ENCODE measurements around the gene FAIM2. TPM values are rescaled to one million over a fixed set of nuclear protein-coding genes. Genes with fewer than 3 reads are reported as not detected.

The FAIM2 gene
- total RNA-seq, 2 experiments from 2014 or later: not detected

DNA sequence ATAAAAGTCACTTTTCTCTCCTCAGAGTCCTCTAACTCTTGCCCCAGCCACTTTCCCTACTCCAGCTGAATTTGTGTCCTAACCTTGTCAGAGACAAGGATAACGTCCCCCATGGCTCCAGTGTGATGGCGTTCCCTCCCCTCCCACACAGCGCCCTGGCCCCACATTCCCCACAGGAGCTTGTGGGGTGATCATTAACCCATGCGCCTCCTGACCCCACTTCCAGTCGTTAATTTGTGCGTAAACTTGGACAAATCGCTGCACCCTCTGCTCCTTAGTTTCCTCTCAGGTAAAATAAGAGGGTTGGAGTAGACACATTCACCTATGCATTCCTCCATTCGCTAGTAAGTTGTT lies 37.9 kb downstream of the FAIM2 start:
- H3K4me3 ChIP-seq (ENCODE audit: low read length): no peak overlapping the region
- POLR2A ChIA-PET: interaction anchor here (1.7 kb wide), 1 partner anchor 125 kb away, joined by 7 read pairs; the partner anchor contains the start of gene TMBIM6
- no peak for ATAC-seq (ENCODE audit: poor library complexity)
- H3K36me3 ChIP-seq (ENCODE audit: insufficient read depth, low read length): no peaks in the 10 kb centered on the region
- H3K27ac ChIP-seq (ENCODE audit: low read depth in 1 of 2, low read length in 2 of 2): no peak overlapping the region
- CTCF ChIA-PET: interaction anchor here (1.6 kb wide), 1 partner anchor 101 kb away, joined by 6 read pairs; no protein-coding TSS in a partner anchor
- no peak overlapping the region for H3K27ac Mint-ChIP-seq
- no peaks in the 10 kb centered on the region for H3K9me3 Mint-ChIP-seq
- H3K27me3 ChIP-seq (ENCODE audit: control insufficient read depth in 1 of 2, insufficient read depth in 2 of 2, low read length in 2 of 2): peaks cover 0 to 3% of the 10 kb centered on the region in 2 experiments
- TF ChIP-seq, protein P1, sequence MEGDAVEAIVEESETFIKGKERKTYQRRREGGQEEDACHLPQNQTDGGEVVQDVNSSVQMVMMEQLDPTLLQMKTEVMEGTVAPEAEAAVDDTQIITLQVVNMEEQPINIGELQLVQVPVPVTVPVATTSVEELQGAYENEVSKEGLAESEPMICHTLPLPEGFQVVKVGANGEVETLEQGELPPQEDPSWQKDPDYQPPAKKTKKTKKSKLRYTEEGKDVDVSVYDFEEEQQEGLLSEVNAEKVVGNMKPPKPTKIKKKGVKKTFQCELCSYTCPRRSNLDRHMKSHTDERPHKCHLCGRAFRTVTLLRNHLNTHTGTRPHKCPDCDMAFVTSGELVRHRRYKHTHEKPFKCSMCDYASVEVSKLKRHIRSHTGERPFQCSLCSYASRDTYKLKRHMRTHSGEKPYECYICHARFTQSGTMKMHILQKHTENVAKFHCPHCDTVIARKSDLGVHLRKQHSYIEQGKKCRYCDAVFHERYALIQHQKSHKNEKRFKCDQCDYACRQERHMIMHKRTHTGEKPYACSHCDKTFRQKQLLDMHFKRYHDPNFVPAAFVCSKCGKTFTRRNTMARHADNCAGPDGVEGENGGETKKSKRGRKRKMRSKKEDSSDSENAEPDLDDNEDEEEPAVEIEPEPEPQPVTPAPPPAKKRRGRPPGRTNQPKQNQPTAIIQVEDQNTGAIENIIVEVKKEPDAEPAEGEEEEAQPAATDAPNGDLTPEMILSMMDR (IDR thresholded peaks at IDR 0.05): no peak
- no peaks in the 10 kb centered on the region for H3K9me3 ChIP-seq (ENCODE audit: control insufficient read depth in 1 of 2, insufficient read depth in 1 of 2, low read length in 2 of 2)
- H3K4me1 ChIP-seq (ENCODE audit: insufficient read depth, low read length): peaks cover 5% of the 10 kb centered on the region
- no peaks in the 10 kb centered on the region for H3K4me1 Mint-ChIP-seq (ENCODE audit: low read depth)
- intact Hi-C loops (cut with DNase I, micrococcal nuclease): loop anchor here in 1 of 2 experiments (5.0 kb wide), 1 partner anchor 192 kb away; the partner anchor contains the start of gene ASIC1
- no peak for DNase-seq
- H3K4me3 Mint-ChIP-seq: no peak overlapping the region
- no peaks in the 10 kb centered on the region for H3K36me3 Mint-ChIP-seq (ENCODE audit: low read depth)
- no peaks in the 10 kb centered on the region for H3K27me3 Mint-ChIP-seq

DNA sequence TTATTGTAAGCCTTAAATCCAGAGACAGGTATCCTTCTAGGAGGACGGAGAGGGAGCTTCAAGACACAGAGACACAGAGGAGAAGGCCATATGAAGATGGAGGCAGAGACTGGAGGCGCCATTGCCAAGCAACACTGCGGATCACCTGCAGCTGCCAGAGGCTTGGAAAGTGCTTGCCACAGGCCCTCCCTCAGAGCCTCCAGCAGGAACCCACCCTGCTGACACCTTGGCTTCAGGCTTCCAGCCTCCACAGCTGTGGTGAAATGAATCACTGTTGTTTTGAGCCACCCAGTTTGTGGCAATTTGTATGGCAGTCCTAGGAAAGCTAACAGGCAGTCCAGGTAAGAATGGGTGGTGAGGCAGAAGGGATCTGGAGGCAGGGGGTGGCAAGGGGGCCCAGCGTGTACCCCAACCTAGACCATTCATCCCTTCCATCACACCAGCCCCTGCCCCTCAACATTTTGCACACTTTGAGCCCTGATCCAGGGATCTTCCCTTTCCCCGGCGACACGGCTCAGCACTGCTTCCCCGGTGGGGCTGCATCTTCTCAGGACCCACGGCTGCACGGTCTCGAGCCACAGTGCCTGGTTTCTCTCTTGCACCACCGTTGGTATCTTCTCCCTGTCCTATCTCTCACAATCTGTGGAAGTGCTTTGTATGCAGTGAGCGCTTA lies 38.5 kb downstream of the FAIM2 start:
- no peak overlapping the region for H3K4me3 ChIP-seq (ENCODE audit: low read length)
- H3K27ac ChIP-seq (ENCODE audit: low read depth in 1 of 2, low read length in 2 of 2): no peak overlapping the region
- peaks cover 5% of the 10 kb centered on the region for H3K4me1 ChIP-seq (ENCODE audit: insufficient read depth, low read length)
- POLR2A ChIA-PET: no interaction called here
- Mint-ChIP-seq H3K27me3 (no peaks in the 10 kb centered on the region), H3K4me1 (ENCODE audit: low read depth) (no peaks in the 10 kb centered on the region), H3K4me3 (no peak overlapping the region), H3K9me3 (no peaks in the 10 kb centered on the region), H3K27ac (no peak overlapping the region), H3K36me3 (ENCODE audit: low read depth) (no peaks in the 10 kb centered on the region)
- H3K36me3 ChIP-seq (ENCODE audit: insufficient read depth, low read length): no peaks in the 10 kb centered on the region
- intact Hi-C loops (cut with DNase I, micrococcal nuclease): loop anchor here in 1 of 2 experiments (5.0 kb wide), 1 partner anchor 192 kb away; the partner anchor contains the start of gene ASIC1
- ATAC-seq (ENCODE audit: poor library complexity): no peak
- TF ChIP-seq, protein P1 (IDR thresholded peaks at IDR 0.05): no peak
- peaks cover 0 to 3% of the 10 kb centered on the region in 2 experiments for H3K27me3 ChIP-seq (ENCODE audit: control insufficient read depth in 1 of 2, insufficient read depth in 2 of 2, low read length in 2 of 2)
- CTCF ChIA-PET: interaction anchor here (1.6 kb wide), 1 partner anchor 101 kb away, joined by 6 read pairs; no protein-coding TSS in a partner anchor
- H3K9me3 ChIP-seq (ENCODE audit: control insufficient read depth in 1 of 2, insufficient read depth in 1 of 2, low read length in 2 of 2): no peaks in the 10 kb centered on the region
- DNase-seq: no peak

DNA sequence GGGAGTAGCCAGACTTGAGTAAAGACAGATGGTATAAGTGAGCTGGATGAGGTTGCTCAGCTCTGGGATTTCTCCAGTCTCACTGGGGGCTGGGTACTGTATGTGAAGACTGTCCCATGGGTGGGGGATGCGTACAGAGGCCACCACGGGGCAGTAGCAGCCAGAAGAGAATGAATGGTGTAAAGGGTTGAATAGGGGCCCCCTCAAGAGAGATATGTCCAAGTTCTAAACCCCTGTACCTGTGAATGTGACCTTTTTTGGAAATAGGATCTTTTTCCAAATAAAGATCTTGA lies 39.0 kb downstream of the FAIM2 start:
- CTCF ChIA-PET: no interaction called here
- TF ChIP-seq, protein P1 (IDR thresholded peaks at IDR 0.05): no peak
- intact Hi-C loops (cut with DNase I, micrococcal nuclease): loop anchor here in 1 of 2 experiments (5.0 kb wide), 1 partner anchor 193 kb away; the partner anchor contains the start of gene ASIC1
- no peaks in the 10 kb centered on the region for H3K36me3 ChIP-seq (ENCODE audit: insufficient read depth, low read length)
- no peak for ATAC-seq (ENCODE audit: poor library complexity)
- no peak overlapping the region for H3K4me3 Mint-ChIP-seq
- peaks cover 0 to 3% of the 10 kb centered on the region in 2 experiments for H3K27me3 ChIP-seq (ENCODE audit: control insufficient read depth in 1 of 2, insufficient read depth in 2 of 2, low read length in 2 of 2)
- no peaks in the 10 kb centered on the region for H3K27me3 Mint-ChIP-seq
- H3K4me1 Mint-ChIP-seq (ENCODE audit: low read depth): no peaks in the 10 kb centered on the region
- POLR2A ChIA-PET: no interaction called here
- no peaks in the 10 kb centered on the region for H3K36me3 Mint-ChIP-seq (ENCODE audit: low read depth)
- DNase-seq: no peak
- H3K9me3 Mint-ChIP-seq: no peaks in the 10 kb centered on the region
- H3K9me3 ChIP-seq (ENCODE audit: control insufficient read depth in 1 of 2, insufficient read depth in 1 of 2, low read length in 2 of 2): no peaks in the 10 kb centered on the region
- no peak overlapping the region for H3K27ac Mint-ChIP-seq
- no peak overlapping the region for H3K27ac ChIP-seq (ENCODE audit: low read depth in 1 of 2, low read length in 2 of 2)
- H3K4me3 ChIP-seq (ENCODE audit: low read length): no peak overlapping the region
- H3K4me1 ChIP-seq (ENCODE audit: insufficient read depth, low read length): peaks cover 5% of the 10 kb centered on the region
